ENCODE data around the gene KCTD11.

DNA sequence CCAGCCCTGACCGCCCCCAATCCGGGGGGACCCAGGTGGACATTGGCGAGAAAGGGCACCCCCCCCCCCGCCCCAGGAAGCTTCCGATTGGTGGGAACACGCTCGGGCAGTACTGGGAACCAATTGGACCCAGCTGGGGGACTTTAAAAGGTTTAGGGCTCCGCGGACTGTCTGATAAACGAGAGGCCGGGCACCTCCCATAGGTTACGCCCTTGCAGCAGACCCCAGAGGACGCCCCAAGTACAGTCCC lies 51.7 kb downstream of the KCTD11 start:
- no peak for TF ChIP-seq POLR2A (IDR thresholded peaks at IDR 0.05; ENCODE audit: extremely low read depth, insufficient read length)
- TF ChIP-seq, protein P1, sequence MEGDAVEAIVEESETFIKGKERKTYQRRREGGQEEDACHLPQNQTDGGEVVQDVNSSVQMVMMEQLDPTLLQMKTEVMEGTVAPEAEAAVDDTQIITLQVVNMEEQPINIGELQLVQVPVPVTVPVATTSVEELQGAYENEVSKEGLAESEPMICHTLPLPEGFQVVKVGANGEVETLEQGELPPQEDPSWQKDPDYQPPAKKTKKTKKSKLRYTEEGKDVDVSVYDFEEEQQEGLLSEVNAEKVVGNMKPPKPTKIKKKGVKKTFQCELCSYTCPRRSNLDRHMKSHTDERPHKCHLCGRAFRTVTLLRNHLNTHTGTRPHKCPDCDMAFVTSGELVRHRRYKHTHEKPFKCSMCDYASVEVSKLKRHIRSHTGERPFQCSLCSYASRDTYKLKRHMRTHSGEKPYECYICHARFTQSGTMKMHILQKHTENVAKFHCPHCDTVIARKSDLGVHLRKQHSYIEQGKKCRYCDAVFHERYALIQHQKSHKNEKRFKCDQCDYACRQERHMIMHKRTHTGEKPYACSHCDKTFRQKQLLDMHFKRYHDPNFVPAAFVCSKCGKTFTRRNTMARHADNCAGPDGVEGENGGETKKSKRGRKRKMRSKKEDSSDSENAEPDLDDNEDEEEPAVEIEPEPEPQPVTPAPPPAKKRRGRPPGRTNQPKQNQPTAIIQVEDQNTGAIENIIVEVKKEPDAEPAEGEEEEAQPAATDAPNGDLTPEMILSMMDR (IDR thresholded peaks at IDR 0.05; ENCODE audit: low read depth, low read length): no peak
